ENCODE measurements around the gene NIPBL. TPM values are rescaled to one million over a fixed set of nuclear protein-coding genes. Genes with fewer than 3 reads are reported as not detected.

The NIPBL gene
- total RNA-seq, 2 experiments from 2014 or later: 108 to 120 TPM

DNA sequence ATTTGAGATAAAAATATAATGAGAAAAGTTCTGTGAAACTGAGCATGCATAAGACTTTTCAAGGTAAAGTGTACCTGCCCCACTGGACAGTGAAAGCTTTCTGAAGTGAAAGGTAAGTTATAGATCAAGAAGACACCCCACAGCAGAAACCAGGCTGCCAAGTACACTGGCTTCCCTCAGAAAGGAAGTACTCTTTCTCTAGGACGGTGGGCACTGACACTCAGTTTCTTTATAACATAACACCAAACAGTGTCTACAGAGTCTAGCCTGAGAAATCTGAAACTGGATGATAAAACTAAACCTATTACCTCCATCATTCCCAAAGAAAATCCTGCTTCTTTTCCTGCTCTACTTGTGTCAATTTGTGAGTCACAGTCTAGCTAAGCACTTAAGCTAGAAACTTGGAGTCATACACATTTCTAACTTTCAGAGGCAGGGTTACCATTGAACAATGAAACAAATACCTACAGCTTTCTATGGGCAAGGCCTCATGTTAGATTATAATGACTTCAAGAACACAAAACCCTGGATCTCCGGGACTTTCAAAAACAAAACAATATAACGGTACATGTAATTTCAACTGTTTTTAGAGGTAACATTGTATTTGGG is 235.9 kb downstream of the NIPBL start:
- ChIA-PET CTCF (no interaction called here), POLR2A (no interaction called here)
- H3K9me3 Mint-ChIP-seq: no peaks in the 10 kb centered on the region

More for the DNA sequence above, 235.9 kb downstream of the NIPBL start:
- TF ChIP-seq, protein P1, sequence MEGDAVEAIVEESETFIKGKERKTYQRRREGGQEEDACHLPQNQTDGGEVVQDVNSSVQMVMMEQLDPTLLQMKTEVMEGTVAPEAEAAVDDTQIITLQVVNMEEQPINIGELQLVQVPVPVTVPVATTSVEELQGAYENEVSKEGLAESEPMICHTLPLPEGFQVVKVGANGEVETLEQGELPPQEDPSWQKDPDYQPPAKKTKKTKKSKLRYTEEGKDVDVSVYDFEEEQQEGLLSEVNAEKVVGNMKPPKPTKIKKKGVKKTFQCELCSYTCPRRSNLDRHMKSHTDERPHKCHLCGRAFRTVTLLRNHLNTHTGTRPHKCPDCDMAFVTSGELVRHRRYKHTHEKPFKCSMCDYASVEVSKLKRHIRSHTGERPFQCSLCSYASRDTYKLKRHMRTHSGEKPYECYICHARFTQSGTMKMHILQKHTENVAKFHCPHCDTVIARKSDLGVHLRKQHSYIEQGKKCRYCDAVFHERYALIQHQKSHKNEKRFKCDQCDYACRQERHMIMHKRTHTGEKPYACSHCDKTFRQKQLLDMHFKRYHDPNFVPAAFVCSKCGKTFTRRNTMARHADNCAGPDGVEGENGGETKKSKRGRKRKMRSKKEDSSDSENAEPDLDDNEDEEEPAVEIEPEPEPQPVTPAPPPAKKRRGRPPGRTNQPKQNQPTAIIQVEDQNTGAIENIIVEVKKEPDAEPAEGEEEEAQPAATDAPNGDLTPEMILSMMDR (IDR thresholded peaks at IDR 0.05): no peak
- Mint-ChIP-seq H3K27ac (peak overlapping the region; percentile 30), H3K36me3 (ENCODE audit: low read depth) (peaks cover 33% of the 10 kb centered on the region), H3K27me3 (no peaks in the 10 kb centered on the region), H3K4me1 (ENCODE audit: low read depth) (peaks cover 41% of the 10 kb centered on the region), H3K4me3 (peak overlapping the region; percentile 71)
- Histone ChIP-seq H3K4me3 (ENCODE audit: low read length) (no peak overlapping the region), H3K4me1 (ENCODE audit: insufficient read depth, low read length) (peaks cover 11% of the 10 kb centered on the region), H3K9me3 (ENCODE audit: control insufficient read depth in 1 of 2, insufficient read depth in 1 of 2, low read length in 2 of 2) (no peaks in the 10 kb centered on the region), H3K36me3 (ENCODE audit: insufficient read depth, low read length) (peaks cover 7% of the 10 kb centered on the region), H3K27me3 (ENCODE audit: control insufficient read depth in 1 of 2, insufficient read depth in 2 of 2, low read length in 2 of 2) (no peaks in the 10 kb centered on the region), H3K27ac (ENCODE audit: low read depth in 1 of 2, low read length in 2 of 2) (no peak overlapping the region)
- intact Hi-C loops (cut with DNase I, micrococcal nuclease): no loop called here
- peak in 1 of 14 experiments; percentile 7 for DNase-seq
- ATAC-seq (ENCODE audit: poor library complexity): no peak
